H1 (cell line): ENCODE measurements around the gene CDYL2. TPM values are rescaled to one million over a fixed set of nuclear protein-coding genes. Genes with fewer than 3 reads are reported as not detected.

Experiments used
- CTCF ChIA-PET: fragments of 300-600 bp; sonication (Branson Sonifier 250); formaldehyde crosslinking; loops from one replicate; lab custom pipeline; 2021; ENCODE audit not compliant: partially characterized antibody; lab: Charles Lee
- POLR2A ChIA-PET: fragments of 300-600 bp; sonication (Branson Sonifier 250); formaldehyde crosslinking; loops from one replicate; lab custom pipeline; 2021; ENCODE audit warnings: inconsistent platforms; ENCODE audit not compliant: partially characterized antibody; lab: Charles Lee
- DNase-seq, 2 experiments: peaks; one replicate each; pipeline versions ENCODE4 v3.0.0 to v3.0.0-alpha.2; 2010 to 2022; ENCODE audit warnings: low spot score in 2 of 2, low read depth in 1 of 2, mixed read lengths in 1 of 2
- FAIRE-seq: peaks from 2 replicates; lab custom pipeline; 2011; peaks lifted over from hg19 to GRCh38; lab: Jason Lieb, UNC
- H2AFZ ChIP-seq: 2 replicates; pipeline ENCODE4 v1.8.1; 2012; ENCODE audit warnings: low read length, inconsistent platforms
- H2AK5ac ChIP-seq: 2 replicates; pipeline ENCODE4 v1.6.1; 2013; ENCODE audit warnings: low read depth, low read length
- H2BK120ac ChIP-seq: replicated peaks from 2 replicates; pipeline ENCODE3; 2013; ENCODE audit warnings: low read depth, low read length, inconsistent platforms
- H2BK12ac ChIP-seq: 2 replicates; pipeline ENCODE4 v1.6.1; 2013; ENCODE audit warnings: low read depth, low read length
- H2BK15ac ChIP-seq: 2 replicates; pipeline ENCODE4 v1.6.1; 2013; ENCODE audit warnings: low read length
- H2BK20ac ChIP-seq: 2 replicates; pipeline ENCODE4 v1.6.1; 2013; ENCODE audit warnings: low read length
- H2BK5ac ChIP-seq: 2 replicates; pipeline ENCODE4 v1.6.1; 2013; ENCODE audit warnings: low read depth, low read length
- H3K14ac ChIP-seq: 2 replicates; pipeline ENCODE4 v1.6.1; 2013; ENCODE audit warnings: inconsistent platforms; ENCODE audit not compliant: insufficient read length
- H3K18ac ChIP-seq: 2 replicates; pipeline ENCODE4 v1.6.1; 2013; ENCODE audit warnings: low read length; ENCODE audit errors: extremely low read depth
- H3K23ac ChIP-seq: 2 replicates; pipeline ENCODE4 v1.6.1; 2013; ENCODE audit warnings: inconsistent platforms; ENCODE audit not compliant: insufficient read length
- H3K23me2 ChIP-seq: 2 replicates; pipeline ENCODE4 v1.6.1; 2013; ENCODE audit warnings: low read depth, low read length
- H3K27ac ChIP-seq: 2 replicates; pipeline ENCODE4 v1.6.1; 2011; ENCODE audit warnings: low read depth, low read length, inconsistent platforms
- H3K27me3 ChIP-seq, 4 experiments: replicated peaks in 1 of 4; 1 replicate in 1 of 4; 2 replicates in 3 of 4; pipeline versions ENCODE4 v1.6.1 to v1.8.1; 2011 to 2013; ENCODE audit warnings: low read length in 3 of 4, mild to moderate bottlenecking in 3 of 4, inconsistent platforms in 2 of 4, mixed read lengths in 2 of 4, moderate library complexity in 1 of 4; ENCODE audit not compliant: control insufficient read depth in 3 of 4, insufficient read depth in 3 of 4; ENCODE audit errors: extremely low read depth in 1 of 4
- H3K36me3 ChIP-seq, 4 experiments: 2 replicates each; pipeline versions ENCODE4 v1.6.1 to v1.8.1; 2011 to 2013; ENCODE audit warnings: mild to moderate bottlenecking in 4 of 4, low read length in 3 of 4, moderate library complexity in 2 of 4, control low read depth in 1 of 4, inconsistent platforms in 1 of 4; ENCODE audit not compliant: insufficient read depth in 4 of 4, control insufficient read depth in 2 of 4
- H3K4ac ChIP-seq: replicated peaks from 2 replicates; pipeline ENCODE3; 2013; ENCODE audit warnings: low read length, low read depth, mixed read lengths, inconsistent platforms; ENCODE audit not compliant: insufficient read length
- H3K4me1 ChIP-seq, 4 experiments: replicated peaks in 1 of 4; 1 replicate in 1 of 4; 2 replicates in 3 of 4; pipeline versions ENCODE4 v1.6.1 to v1.8.1; 2011 to 2013; ENCODE audit warnings: low read length in 3 of 4, inconsistent platforms in 2 of 4, mixed read lengths in 1 of 4; ENCODE audit not compliant: insufficient read depth in 4 of 4, control insufficient read depth in 3 of 4
- H3K4me2 ChIP-seq, 2 experiments: 2 replicates each; pipeline versions ENCODE4 v1.6.1 to v1.8.1; 2011 to 2013; ENCODE audit warnings: low read depth in 2 of 2, low read length in 2 of 2, control low read depth in 1 of 2, inconsistent platforms in 1 of 2, mild to moderate bottlenecking in 1 of 2; ENCODE audit not compliant: insufficient read depth in 1 of 2
- H3K4me3 ChIP-seq, 4 experiments: fragments of 200-600, 300-600 bp in 1 of 4; sonication (generic), shearing (Covaris generic), sonication (Bioruptor Twin) in 1 of 4; 2 replicates each; pipeline versions ENCODE4 v1.5.1 to v1.8.1; 2011 to 2016; ENCODE audit warnings: low read length in 4 of 4, low read depth in 3 of 4, control low read depth in 2 of 4, inconsistent platforms in 2 of 4, mild to moderate bottlenecking in 2 of 4, mixed read lengths in 1 of 4, moderate library complexity in 1 of 4; ENCODE audit not compliant: insufficient read depth in 2 of 4; ENCODE audit errors: extremely low read depth in 1 of 4
- H3K56ac ChIP-seq: replicated peaks from 2 replicates; pipeline ENCODE3; 2013; ENCODE audit warnings: low read depth, mild to moderate bottlenecking, mixed read lengths, low read length, inconsistent platforms; ENCODE audit not compliant: insufficient read length
- H3K79me1 ChIP-seq: 2 replicates; pipeline ENCODE4 v1.6.1; 2013; ENCODE audit warnings: low read depth, low read length, control low read depth
- H3K79me2 ChIP-seq, 2 experiments: 2 replicates each; pipeline versions ENCODE4 v1.6.1 to v1.8.1; 2012 to 2013; ENCODE audit warnings: low read length in 2 of 2, mild to moderate bottlenecking in 2 of 2, inconsistent platforms in 1 of 2; ENCODE audit not compliant: insufficient read depth in 2 of 2, control insufficient read depth in 1 of 2
- H3K9ac ChIP-seq, 4 experiments: replicated peaks in 1 of 4; 1 replicate in 1 of 4; 2 replicates in 3 of 4; pipeline versions ENCODE4 v1.6.1 to v1.8.1; 2011 to 2013; ENCODE audit warnings: low read depth in 3 of 4, low read length in 3 of 4, control low read depth in 2 of 4, mild to moderate bottlenecking in 2 of 4, moderate library complexity in 2 of 4, inconsistent platforms in 1 of 4; ENCODE audit errors: extremely low read depth in 1 of 4
- H3K9me3 ChIP-seq, 2 experiments: 2 replicates each; pipeline versions ENCODE4 v1.6.1 to v1.8.1; 2012 to 2013; ENCODE audit warnings: mild to moderate bottlenecking in 2 of 2, moderate library complexity in 2 of 2, control low read depth in 1 of 2, inconsistent platforms in 1 of 2, low read depth in 1 of 2, low read length in 1 of 2, mixed read lengths in 1 of 2; ENCODE audit not compliant: insufficient read depth in 2 of 2
- H4K20me1 ChIP-seq, 2 experiments: replicated peaks in 1 of 2; 2 replicates each; pipeline versions ENCODE3 to v1.8.1; 2011 to 2013; ENCODE audit warnings: inconsistent platforms in 2 of 2, low read length in 2 of 2, mild to moderate bottlenecking in 1 of 2; ENCODE audit not compliant: insufficient read depth in 2 of 2, control insufficient read depth in 1 of 2
- H4K5ac ChIP-seq: 2 replicates; pipeline ENCODE4 v1.6.1; 2013; ENCODE audit warnings: low read length, low read depth, mixed read lengths, inconsistent platforms; ENCODE audit not compliant: insufficient read length
- H4K8ac ChIP-seq: 2 replicates; pipeline ENCODE4 v1.8.0; 2013; ENCODE audit warnings: mild to moderate bottlenecking, moderate library complexity, low read length, inconsistent platforms; ENCODE audit not compliant: insufficient read depth; ENCODE audit errors: extremely low read depth
- H4K91ac ChIP-seq: replicated peaks from 2 replicates; pipeline ENCODE3; 2013; ENCODE audit warnings: low read length, mixed read lengths, inconsistent platforms; ENCODE audit not compliant: insufficient read length
- CTCF ChIP-seq, 3 experiments: IDR thresholded peaks; 1 replicate in 2 of 3; 2 replicates in 1 of 3; pipeline versions ENCODE4 v1.5.1 to v1.6.1; 2011; ENCODE audit warnings: low read length in 3 of 3, mild to moderate bottlenecking in 3 of 3, inconsistent platforms in 2 of 3, low read depth in 1 of 3, moderate library complexity in 1 of 3; ENCODE audit not compliant: insufficient read depth in 1 of 3; ENCODE audit errors: control extremely low read depth in 1 of 3
- JUND ChIP-seq: IDR thresholded peaks from 2 replicates; pipeline ENCODE4 v1.6.1; 2011; ENCODE audit warnings: mild to moderate bottlenecking, improper control_type of control experiment, low read length
- POLR2A ChIP-seq, 2 experiments: IDR thresholded peaks; 1 replicate in 1 of 2; 2 replicates in 1 of 2; pipeline ENCODE4 v1.6.1; 2011; ENCODE audit warnings: low read depth in 2 of 2, low read length in 2 of 2, mild to moderate bottlenecking in 2 of 2; ENCODE audit errors: control extremely low read depth in 1 of 2
- SP2 ChIP-seq: IDR thresholded peaks from 2 replicates; pipeline ENCODE4 v1.6.1; 2012; ENCODE audit warnings: mild to moderate bottlenecking, low read length, inconsistent platforms
- WGBS, 2 experiments: shearing (Covaris generic) in 1 of 2; methylation state at CpG; one replicate each; pipeline versions ENCODE4 v1.1.6 to v1.1.7; 2013 to 2015; ENCODE audit warnings: low lambda C conversion rate in 2 of 2, mixed read lengths in 2 of 2, inconsistent platforms in 1 of 2, low coverage in 1 of 2, missing lambda C conversion rate in 1 of 2; ENCODE audit not compliant: insufficient replicate concordance in 2 of 2, insufficient coverage in 1 of 2, insufficient read length in 1 of 2; ENCODE audit errors: extremely low coverage in 1 of 2, missing lambda C conversion rate in 1 of 2; 5-methylcytosine and 5-hydroxymethylcytosine counted together
- polyA plus RNA-seq, 7 experiments: library from polyadenylated mRNA; depleted of rRNA in 3 of 7; stranded (reverse) in 5 of 7; unstranded in 2 of 7; fragments of >200 nt in 5 of 7; fragments of 200-250 nt in 2 of 7; gene quantifications; 1 replicate in 5 of 7; 2 replicates in 1 of 7; 4 replicates in 1 of 7; pipeline versions ENCODE4 v1.2.1 to v1.2.3, GENCODE V29; 2011 to 2013; ENCODE audit warnings: missing spikeins in 2 of 7, mixed read lengths in 2 of 7
- total RNA-seq: library from RNA; stranded (reverse); fragmentation: NEBNext Ultra II Directional; extraction: Animal tissue kit (Norgen Biotek cat#: 25700); gene quantifications from 2 replicates; pipeline ENCODE4 v1.2.1, GENCODE V29; 2021

The CDYL2 gene
- total and polyA plus RNA-seq, 2 of the 8 experiments (the other 6 are each of a cell fraction or from before 2014, with no cell fraction given): 0.33 to 5.3 TPM

GRCh38 chr16:80580109-80580832, 224.1 kb downstream of the CDYL2 start:
- no peaks in the 10 kb centered on the region for H3K79me1 ChIP-seq
- peaks cover 28 to 39% of the 10 kb centered on the region in 2 experiments; a peak in 3 of 4 replicates for H3K9me3 ChIP-seq
- H3K4me2 ChIP-seq: no peak overlapping the region
- FAIRE-seq: no peak
- H3K56ac ChIP-seq: no peak overlapping the region
- no peak for DNase-seq
- 82% methylated on average over 10 of the region's 10 CpGs; no CpG with 5 or more reads in 1 of the 2 experiments for whole genome bisulfite sequencing, 2 experiments
- no peak overlapping the region for H3K27ac ChIP-seq
- 0 out of 2 replicates have a peak overlapping the region, but pooled peaks have one; percentile 19 for H4K8ac ChIP-seq
- no peaks in the 10 kb centered on the region for H3K79me2 ChIP-seq
- no peak for TF ChIP-seq JUND
- no peak for TF ChIP-seq POLR2A (IDR thresholded peaks at IDR 0.05; ENCODE audit: control extremely low read depth in 1 of 2, low read depth in 2 of 2, low read length in 2 of 2)
- TF ChIP-seq SP2: no peak
- peak in 2 of 3 experiments; percentile 4 to 5; a peak in 3 of 4 replicates for TF ChIP-seq CTCF (IDR thresholded peaks at IDR 0.05; ENCODE audit: control extremely low read depth in 1 of 3, insufficient read depth in 1 of 3, low read depth in 1 of 3, low read length in 3 of 3)
- no peaks in the 10 kb centered on the region for H3K36me3 ChIP-seq
- no peak overlapping the region for H3K18ac ChIP-seq
- H3K4me3 ChIP-seq: no peak overlapping the region
- no peak overlapping the region for H4K5ac ChIP-seq
- no peaks in the 10 kb centered on the region for H3K27me3 ChIP-seq
- no peak overlapping the region for H2AK5ac ChIP-seq
- H4K91ac ChIP-seq: no peak overlapping the region
- H2AFZ ChIP-seq: no peak overlapping the region
- no peaks in the 10 kb centered on the region for H3K4me1 ChIP-seq
- POLR2A ChIA-PET: no interaction called here
- H3K23ac ChIP-seq: no peak overlapping the region
- no peak overlapping the region for H2BK20ac ChIP-seq
- no peak overlapping the region for H2BK12ac ChIP-seq
- CTCF ChIA-PET: interaction anchor here (1.0 to 1.2 kb wide), 2 partner anchors 53 to 273 kb away, joined by 3 read pairs; no protein-coding TSS in a partner anchor
- H3K23me2 ChIP-seq: peaks cover 6% of the 10 kb centered on the region; the same call in 1 of the 2 replicates
- no peak overlapping the region for H2BK120ac ChIP-seq
- no peak overlapping the region for H3K9ac ChIP-seq
- no peak overlapping the region for H2BK15ac ChIP-seq
- no peak overlapping the region for H3K4ac ChIP-seq
- no peaks in the 10 kb centered on the region for H4K20me1 ChIP-seq
- H2BK5ac ChIP-seq: no peak overlapping the region
- no peak overlapping the region for H3K14ac ChIP-seq
